B cell (primary cell): ENCODE data around the gene EFNA5. TPM values are rescaled to one million over a fixed set of nuclear protein-coding genes. Genes with fewer than 3 reads are reported as not detected.

Experiments
- ATAC-seq: fragments of 200-7000 bp; cut with Tn5 transposase; one replicate; pipeline ENCODE4 v1.10.0; 2021; ENCODE audit warnings: low read depth, mild to moderate bottlenecking, moderate number of reproducible peaks, moderate library complexity
- CTCF ChIA-PET: fragments of 350-600 bp; sonication (Branson Sonifier 250); formaldehyde crosslinking; loops from one replicate; lab custom pipeline; 2021; ENCODE audit warnings: antibody characterized with exemption, inconsistent platforms; lab: Charles Lee
- POLR2A ChIA-PET: fragments of 350-600 bp; sonication (Branson Sonifier 250); formaldehyde crosslinking; loops from one replicate; lab custom pipeline; 2021; ENCODE audit warnings: antibody characterized with exemption; lab: Charles Lee
- DNase-seq: peaks from one replicate; pipeline ENCODE4 v3.0.0; 2013
- H2AFZ ChIP-seq: 2 replicates; pipeline ENCODE4 v1.6.1; 2012; ENCODE audit warnings: mild to moderate bottlenecking, low read depth, low read length; ENCODE audit not compliant: insufficient read depth, poor library complexity, severe bottlenecking
- H3K27ac ChIP-seq, 2 donors: 1 replicate in 1 of 2; 2 replicates in 1 of 2; pipeline ENCODE4 v1.5.1; 2012 to 2013; ENCODE audit warnings: low read length in 2 of 2, mild to moderate bottlenecking in 2 of 2, moderate library complexity in 1 of 2
- H3K27me3 ChIP-seq, 4 experiments: fragments of 200-600 bp in 1 of 4; sonication (generic) in 1 of 4; replicated peaks in 1 of 4; 1 replicate in 2 of 4; 2 replicates in 2 of 4; pipeline versions ENCODE4 v1.6.1 to v1.7.0; 2013 to 2016; ENCODE audit warnings: low read length in 3 of 4, mild to moderate bottlenecking in 2 of 4, mixed read lengths in 1 of 4, moderate library complexity in 1 of 4; ENCODE audit not compliant: insufficient read depth in 4 of 4, control insufficient read depth in 3 of 4; ENCODE audit errors: control extremely low read depth in 1 of 4
- H3K36me3 ChIP-seq, 2 experiments: replicated peaks in 1 of 2; 1 replicate in 1 of 2; 2 replicates in 1 of 2; pipeline versions ENCODE4 v1.6.1 to v1.7.1; 2013; ENCODE audit warnings: low read length in 1 of 2; ENCODE audit not compliant: insufficient read depth in 2 of 2, control insufficient read depth in 1 of 2; ENCODE audit errors: control extremely low read depth in 1 of 2, extremely low read depth in 1 of 2
- H3K4me1 ChIP-seq, 2 donors: fragments of 200-600 bp in 1 of 2; sonication (generic) in 1 of 2; 1 replicate in 1 of 2; 2 replicates in 1 of 2; pipeline versions ENCODE4 v1.5.1 to v1.6.1; 2013 to 2017; ENCODE audit warnings: low read length in 2 of 2; ENCODE audit not compliant: control insufficient read depth in 2 of 2, insufficient read depth in 2 of 2
- H3K4me2 ChIP-seq: replicated peaks from 2 replicates; pipeline ENCODE3; 2012; ENCODE audit warnings: mild to moderate bottlenecking, low read depth, low read length; ENCODE audit not compliant: poor library complexity, severe bottlenecking
- H3K4me3 ChIP-seq, 5 experiments: fragments of 200-600 bp in 1 of 5; sonication (generic) in 1 of 5; 1 replicate in 3 of 5; 2 replicates in 2 of 5; pipeline versions ENCODE4 v1.5.1 to v1.7.0; 2011 to 2016; ENCODE audit warnings: low read length in 4 of 5, mild to moderate bottlenecking in 4 of 5, low read depth in 2 of 5, control low read depth in 1 of 5, moderate library complexity in 1 of 5; ENCODE audit not compliant: insufficient read depth in 1 of 5; ENCODE audit errors: control extremely low read depth in 1 of 5, extremely low read depth in 1 of 5
- H3K79me2 ChIP-seq: fragments of 200-600 bp; sonication (generic); one replicate; pipeline ENCODE4 v1.6.0; 2016; ENCODE audit warnings: low read length; ENCODE audit not compliant: control insufficient read depth, insufficient read depth
- H3K9ac ChIP-seq: fragments of 200-600 bp; sonication (generic); 2 replicates; pipeline ENCODE4 v1.6.1; 2017; ENCODE audit warnings: mild to moderate bottlenecking, low read length, moderate library complexity
- H3K9me3 ChIP-seq, 3 donors: one replicate each; pipeline versions ENCODE4 v1.6.1 to v1.7.1; 2013; ENCODE audit warnings: low read length in 2 of 3; ENCODE audit not compliant: control insufficient read depth in 2 of 3, insufficient read depth in 1 of 3; ENCODE audit errors: control extremely low read depth in 1 of 3
- H4K20me1 ChIP-seq: 2 replicates; pipeline ENCODE4 v1.6.0; 2012; ENCODE audit warnings: mild to moderate bottlenecking, low read length; ENCODE audit not compliant: insufficient read depth, control insufficient read depth, poor library complexity, severe bottlenecking
- H3K27ac Mint-ChIP-seq: one replicate; pipeline ENCODE4 v1.8.0; 2021; ENCODE audit warnings: mixed read lengths
- H3K27me3 Mint-ChIP-seq: one replicate; pipeline ENCODE4 v1.8.0; 2021; ENCODE audit warnings: mixed read lengths
- H3K4me1 Mint-ChIP-seq: one replicate; pipeline ENCODE4 v1.8.0; 2021; ENCODE audit warnings: mixed read lengths
- H3K4me3 Mint-ChIP-seq: one replicate; pipeline ENCODE4 v1.8.0; 2021; ENCODE audit warnings: mixed read lengths
- H3K9me3 Mint-ChIP-seq: one replicate; pipeline ENCODE4 v1.8.0; 2022; ENCODE audit warnings: mixed read lengths; ENCODE audit not compliant: insufficient read depth
- CTCF ChIP-seq: fragments of 200-600 bp; IDR thresholded peaks from one replicate; pipeline ENCODE4 v1.8.0; 2022; ENCODE audit warnings: antibody characterized with exemption, mild to moderate bottlenecking
- EZH2 ChIP-seq: IDR thresholded peaks from 2 replicates; pipeline ENCODE4 v1.6.1; 2012; ENCODE audit warnings: borderline replicate concordance, low read depth, mild to moderate bottlenecking, moderate library complexity, low read length; ENCODE audit not compliant: insufficient read depth, poor library complexity, severe bottlenecking
- WGBS: methylation state at CpG from one replicate; pipeline ENCODE4 v1.1.5; 2013; ENCODE audit warnings: missing lambda C conversion rate; ENCODE audit not compliant: insufficient coverage; 5-methylcytosine and 5-hydroxymethylcytosine counted together
- intact Hi-C: fragments of 100-400 bp; cut with micrococcal nuclease; formaldehyde crosslinking; loops from one replicate; pipeline ENCODE4 v1.10.0; 2022
- polyA plus RNA-seq: library from polyadenylated mRNA; depleted of rRNA; stranded (reverse); fragments of >200 nt; gene quantifications from 2 replicates; pipeline ENCODE4 v1.2.3, GENCODE V29; 2012
- total RNA-seq, 2 donors: library from RNA; stranded (reverse); fragments of 120-200 nt in 1 of 2; gene quantifications; 1 replicate in 1 of 2; 2 replicates in 1 of 2; pipeline versions ENCODE4 v1.2.3 to v1.2.4, GENCODE V29; 2013 to 2022

Gene EFNA5
- total and polyA plus RNA-seq, 2 donors (not counting 1 experiment from before 2014, with no cell fraction given), result not detected

GRCh38 chr5:107499776-107500175 is 171.0 kb downstream of the EFNA5 start:
- no peaks in the 10 kb centered on the region for H3K27me3 ChIP-seq
- Mint-ChIP-seq H3K4me3 (no peak overlapping the region), H3K27ac (no peak overlapping the region), H3K4me1 (no peaks in the 10 kb centered on the region), H3K9me3 (no peaks in the 10 kb centered on the region), H3K27me3 (peaks cover 7% of the 10 kb centered on the region)
- H3K4me3 ChIP-seq, result no peak overlapping the region
- CTCF ChIA-PET, result no interaction called here
- intact Hi-C loops, result no loop called here
- no peaks in the 10 kb centered on the region for H3K79me2 ChIP-seq
- no peak overlapping the region for H3K9ac ChIP-seq
- no peak for ATAC-seq
- H3K4me2 ChIP-seq, result no peak overlapping the region
- H2AFZ ChIP-seq, result no peak overlapping the region
- TF ChIP-seq EZH2 (no peak), CTCF (no peak)
- 71% methylated on average over 1 of the region's 1 CpG for WGBS
- H4K20me1 ChIP-seq, result no peaks in the 10 kb centered on the region
- H3K36me3 ChIP-seq, result no peaks in the 10 kb centered on the region
- H3K27ac ChIP-seq, result no peak overlapping the region
- H3K9me3 ChIP-seq, result no peaks in the 10 kb centered on the region
- POLR2A ChIA-PET, result no interaction called here
- no peak for DNase-seq
- no peaks in the 10 kb centered on the region for H3K4me1 ChIP-seq

- Histone ChIP-seq H3K79me2 (no peaks in the 10 kb centered on the region), H3K9ac (no peak overlapping the region), H3K4me3 (no peak overlapping the region), H3K27me3 (no peaks in the 10 kb centered on the region), H3K4me2 (no peak overlapping the region), H3K27ac (no peak overlapping the region), H3K4me1 (no peaks in the 10 kb centered on the region), H4K20me1 (no peaks in the 10 kb centered on the region), H3K9me3 (no peaks in the 10 kb centered on the region), H2AFZ (no peak overlapping the region), H3K36me3 (no peaks in the 10 kb centered on the region)
- POLR2A ChIA-PET, result no interaction called here
- CTCF ChIA-PET, result interaction anchor here (1.6 kb wide), 1 partner anchor 73 kb away, joined by 4 read pairs; no protein-coding TSS in a partner anchor
- intact Hi-C loops, result no loop called here
- ATAC-seq (no peak), DNase-seq (no peak)
- Mint-ChIP-seq H3K4me1 (no peaks in the 10 kb centered on the region), H3K27ac (no peak overlapping the region), H3K9me3 (no peaks in the 10 kb centered on the region), H3K27me3 (peaks cover 7% of the 10 kb centered on the region), H3K4me3 (no peak overlapping the region)
- TF ChIP-seq EZH2 (no peak), CTCF (no peak)
- no CpG with 5 or more reads among the region's 1 CpG for WGBS
Measured at GRCh38 chr5:107499237-107499636, 171.5 kb downstream of the EFNA5 start.
